ENCODE data around the gene CDC37L1.
"Not testable (repeated sequence)": the region's sequence is repeated elsewhere in the genome, so short reads cannot be mapped to it uniquely, and the experiment has no call there.

Gene CDC37L1

GRCh38 chr9:4743131-4743875 lies 63.9 kb downstream of the CDC37L1 start:
- Histone ChIP-seq H3K36me3 (replicated peaks; ENCODE audit: low read depth, low read length) (no peaks in the 10 kb centered on the region), H4K20me1 (ENCODE audit: insufficient read depth, low read length) (peaks cover 6% of the 10 kb centered on the region; the same call in 1 of the 2 replicates), H3K27me3 (ENCODE audit: low read depth, low read length) (0 out of 2 replicates have a peak, but pooled peaks cover 3% of the 10 kb centered on the region), H3K4me2 (ENCODE audit: low read length) (no peak overlapping the region), H2AFZ (ENCODE audit: low read depth, low read length) (no peak overlapping the region), H3K9ac (ENCODE audit: low read length) (no peak overlapping the region), H3K79me2 (ENCODE audit: low read length) (peaks cover 23% of the 10 kb centered on the region), H3K4me3 (ENCODE audit: low read length) (no peak overlapping the region), H3K9me3 (ENCODE audit: insufficient read depth, low read length) (no peaks in the 10 kb centered on the region), H3K4me1 (ENCODE audit: low read length) (peaks cover 8% of the 10 kb centered on the region), H3K27ac (ENCODE audit: low read length) (no peak overlapping the region)
- TF ChIP-seq EZH2phosphoT487 (IDR thresholded peaks at IDR 0.05; ENCODE audit: low read depth) (no peak), CTCF (IDR thresholded peaks at IDR 0.05; ENCODE audit: low read depth, low read length) (no peak)

- no peaks in the 10 kb centered on the region for H3K36me3 ChIP-seq (replicated peaks; ENCODE audit: low read depth, low read length)
- H4K20me1 ChIP-seq (ENCODE audit: insufficient read depth, low read length): no peaks in the 10 kb centered on the region
- TF ChIP-seq CTCF (IDR thresholded peaks at IDR 0.05; ENCODE audit: low read depth, low read length) (no peak), EZH2phosphoT487 (IDR thresholded peaks at IDR 0.05; ENCODE audit: low read depth) (no peak)
Measured at GRCh38 chr9:4746278-4747030, 67.1 kb downstream of the CDC37L1 start.

GRCh38 chr9:4748612-4749011 lies 69.2 kb downstream of the CDC37L1 start:
- Histone ChIP-seq H3K9ac (ENCODE audit: low read length) (no peak overlapping the region), H4K20me1 (ENCODE audit: insufficient read depth, low read length) (no peaks in the 10 kb centered on the region), H3K27ac (ENCODE audit: low read length) (no peak overlapping the region), H3K36me3 (replicated peaks; ENCODE audit: low read depth, low read length) (no peaks in the 10 kb centered on the region), H3K4me1 (ENCODE audit: low read length) (no peaks in the 10 kb centered on the region), H3K27me3 (ENCODE audit: low read depth, low read length) (peaks cover 15% of the 10 kb centered on the region), H3K4me2 (ENCODE audit: low read length) (no peak overlapping the region), H2AFZ (ENCODE audit: low read depth, low read length) (no peak overlapping the region), H3K9me3 (ENCODE audit: insufficient read depth, low read length) (no peaks in the 10 kb centered on the region), H3K79me2 (ENCODE audit: low read length) (no peaks in the 10 kb centered on the region), H3K4me3 (ENCODE audit: low read length) (no peak overlapping the region)
- TF ChIP-seq CTCF (IDR thresholded peaks at IDR 0.05; ENCODE audit: low read depth, low read length): no peak
- TF ChIP-seq EZH2phosphoT487 (IDR thresholded peaks at IDR 0.05; ENCODE audit: low read depth): no peak

More at GRCh38 chr9:4746278-4747030, 67.1 kb downstream of the CDC37L1 start:
- no peak overlapping the region for H3K4me2 ChIP-seq (ENCODE audit: low read length)
- H3K4me1 ChIP-seq (ENCODE audit: low read length): no peaks in the 10 kb centered on the region; the same call in 1 of the 2 replicates
- no peaks in the 10 kb centered on the region for H3K9me3 ChIP-seq (ENCODE audit: insufficient read depth, low read length)
- peaks cover 5% of the 10 kb centered on the region; the same call in 1 of the 2 replicates for H3K27me3 ChIP-seq (ENCODE audit: low read depth, low read length)
- H3K79me2 ChIP-seq (ENCODE audit: low read length): no peaks in the 10 kb centered on the region
- H3K4me3 ChIP-seq (ENCODE audit: low read length): no peak overlapping the region
- no peak overlapping the region for H3K9ac ChIP-seq (ENCODE audit: low read length)
- H2AFZ ChIP-seq (ENCODE audit: low read depth, low read length): no peak overlapping the region
- no peak overlapping the region for H3K27ac ChIP-seq (ENCODE audit: low read length)

- Histone ChIP-seq H3K36me3 (replicated peaks; ENCODE audit: low read depth, low read length) (no peaks in the 10 kb centered on the region), H3K4me2 (ENCODE audit: low read length) (no peak overlapping the region), H3K9ac (ENCODE audit: low read length) (no peak overlapping the region), H3K4me3 (ENCODE audit: low read length) (no peak overlapping the region), H3K27me3 (ENCODE audit: low read depth, low read length) (peaks cover 15% of the 10 kb centered on the region), H3K79me2 (ENCODE audit: low read length) (no peaks in the 10 kb centered on the region), H3K4me1 (ENCODE audit: low read length) (peaks cover 4% of the 10 kb centered on the region), H3K27ac (ENCODE audit: low read length) (no peak overlapping the region), H2AFZ (ENCODE audit: low read depth, low read length) (no peak overlapping the region), H4K20me1 (ENCODE audit: insufficient read depth, low read length) (no peaks in the 10 kb centered on the region), H3K9me3 (ENCODE audit: insufficient read depth, low read length) (no peaks in the 10 kb centered on the region)
- TF ChIP-seq CTCF (IDR thresholded peaks at IDR 0.05; ENCODE audit: low read depth, low read length): peak; percentile 71
- TF ChIP-seq EZH2phosphoT487 (IDR thresholded peaks at IDR 0.05; ENCODE audit: low read depth): no peak
Measured at GRCh38 chr9:4750023-4750673, 70.8 kb downstream of the CDC37L1 start.

GRCh38 chr9:4754530-4754929 lies 75.2 kb downstream of the CDC37L1 start:
- not testable (repeated sequence) for H3K36me3 ChIP-seq (replicated peaks; ENCODE audit: low read depth, low read length); H3K9me3 ChIP-seq (ENCODE audit: insufficient read depth, low read length); H3K4me3 ChIP-seq (ENCODE audit: low read length); H2AFZ ChIP-seq (ENCODE audit: low read depth, low read length); H3K9ac ChIP-seq (ENCODE audit: low read length); H3K79me2 ChIP-seq (ENCODE audit: low read length); H3K4me2 ChIP-seq (ENCODE audit: low read length); H3K27ac ChIP-seq (ENCODE audit: low read length); H4K20me1 ChIP-seq (ENCODE audit: insufficient read depth, low read length)
- peaks cover 12% of the 10 kb centered on the region for H3K27me3 ChIP-seq (ENCODE audit: low read depth, low read length)
- peaks cover 11% of the 10 kb centered on the region for H3K4me1 ChIP-seq (ENCODE audit: low read length)

Measured in OCI-LY3 (cell line).